Activated CD8-positive, alpha-beta memory T cell treated with anti-CD3 and anti-CD28 coated beads, Interleukin-2, amount 50 U/mL, for 4 hours (primary cell): Measurements from ENCODE around the gene SIK2.
"Not testable (repeated sequence)": the region's sequence is repeated elsewhere in the genome, so short reads cannot be mapped to it uniquely, and the experiment has no call there.

Experiments used
- DNase-seq: peaks from one replicate; pipeline ENCODE4 v3.0.0-alpha.2; 2020

The SIK2 gene

DNA sequence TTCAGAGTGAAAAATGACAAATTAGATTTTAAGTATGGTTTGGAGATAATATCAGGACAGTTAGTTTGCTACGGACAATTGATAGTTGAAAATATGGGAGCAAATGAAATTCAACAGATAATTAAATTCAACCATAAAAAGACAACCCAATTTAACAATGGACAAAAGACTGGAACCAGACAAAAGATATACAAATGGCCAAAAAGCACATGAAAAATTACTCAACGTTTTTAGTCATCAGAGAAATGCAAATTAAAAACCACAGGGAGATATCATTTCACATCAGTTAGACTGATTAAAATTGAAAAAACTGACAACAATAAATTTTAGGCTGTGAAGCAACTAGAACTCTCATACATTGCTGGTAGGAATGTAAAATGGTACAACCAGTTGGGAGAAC is 27.2 kb downstream of the SIK2 start:
- DNase-seq, result no peak

DNA sequence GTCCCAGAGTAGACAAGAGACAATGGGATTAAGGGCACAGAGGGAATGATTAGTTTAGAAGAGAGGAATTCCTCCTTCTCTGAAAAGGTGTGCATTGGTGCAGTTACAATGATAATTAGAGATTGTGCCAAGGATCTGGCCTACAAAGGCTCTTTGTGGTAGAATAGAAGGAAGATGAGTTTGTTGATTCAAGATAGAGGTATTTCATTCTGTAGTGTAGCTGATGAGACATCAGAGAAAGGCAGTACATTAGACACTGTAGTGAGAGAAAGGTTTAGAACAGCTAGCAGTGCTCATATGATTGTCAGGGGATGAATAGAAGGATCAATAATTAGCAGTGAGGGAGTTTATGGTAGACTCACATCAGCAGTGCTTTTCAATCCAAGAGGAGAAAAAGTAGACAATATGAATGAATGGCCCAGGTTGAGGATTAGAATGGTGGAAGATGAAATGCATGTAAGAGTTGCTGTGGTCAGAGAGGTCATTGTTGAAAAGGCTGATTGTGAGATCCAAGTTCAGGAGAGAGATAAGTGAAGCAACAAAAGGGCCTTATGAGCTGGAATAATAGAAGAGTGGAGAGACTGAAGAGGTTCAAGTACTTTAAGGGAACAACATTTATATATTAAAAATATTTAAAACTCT is 28.9 kb downstream of the SIK2 start:
- no peak for DNase-seq

- DNase-seq, result no peak
Observed at GRCh38 chr11:111631666-111632039, 29.4 kb downstream of the SIK2 start.

- no peak for DNase-seq
Observed at GRCh38 chr11:111632516-111633220, 30.4 kb downstream of the SIK2 start.

DNA sequence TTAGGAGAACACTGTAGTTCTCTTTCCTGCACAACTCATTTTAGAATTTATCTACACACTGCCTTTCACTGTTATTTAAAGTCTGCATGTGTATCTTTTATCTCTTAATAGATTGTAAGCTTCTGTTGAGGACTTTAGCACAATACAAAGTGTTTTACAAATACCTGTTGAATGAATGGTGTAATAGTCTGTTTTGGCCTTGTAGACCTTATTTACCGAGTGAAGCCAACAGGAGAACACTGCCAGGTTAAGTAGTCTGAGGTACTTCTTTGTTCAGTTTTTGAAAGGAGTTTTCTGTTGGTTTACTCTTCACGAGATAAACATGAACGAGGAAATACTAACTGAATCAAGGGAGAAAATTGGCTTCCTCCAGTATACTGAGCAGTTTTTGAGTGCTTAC is 31.0 kb downstream of the SIK2 start:
- no peak for DNase-seq

- no peak for DNase-seq
Observed at GRCh38 chr11:111633756-111634362, 31.6 kb downstream of the SIK2 start.

GRCh38 chr11:111634981-111635705 is 32.9 kb downstream of the SIK2 start:
- no peak for DNase-seq

- no peak for DNase-seq
Observed at GRCh38 chr11:111635706-111636045, 33.4 kb downstream of the SIK2 start.

DNA sequence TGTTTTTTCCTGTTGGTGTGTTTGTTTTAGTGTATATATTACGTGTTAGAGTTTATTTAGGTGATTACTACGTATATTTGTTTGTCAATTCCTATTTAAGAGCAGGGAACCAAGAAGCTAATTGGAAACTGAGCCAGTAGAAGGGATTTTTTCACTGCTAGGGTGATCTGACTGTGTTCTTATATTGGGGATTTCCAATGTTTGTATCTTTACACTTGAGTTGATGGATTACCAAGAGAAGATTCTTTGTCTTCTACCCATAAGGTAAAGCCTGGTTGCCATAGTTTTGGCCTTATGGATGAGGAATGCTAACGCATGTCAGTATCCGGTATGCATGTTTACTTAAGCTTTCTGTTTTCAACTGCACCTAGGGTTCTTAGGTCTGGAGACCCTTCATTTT is 35.6 kb downstream of the SIK2 start:
- no peak for DNase-seq

- no peak for DNase-seq
Observed at GRCh38 chr11:111639226-111639925, 37.1 kb downstream of the SIK2 start.

- DNase-seq, result no peak
Observed at GRCh38 chr11:111641339-111642015, 39.2 kb downstream of the SIK2 start.

GRCh38 chr11:111642542-111642941 is 40.3 kb downstream of the SIK2 start:
- no peak for DNase-seq

GRCh38 chr11:111644922-111645321 is 42.7 kb downstream of the SIK2 start:
- DNase-seq, result no peak

DNA sequence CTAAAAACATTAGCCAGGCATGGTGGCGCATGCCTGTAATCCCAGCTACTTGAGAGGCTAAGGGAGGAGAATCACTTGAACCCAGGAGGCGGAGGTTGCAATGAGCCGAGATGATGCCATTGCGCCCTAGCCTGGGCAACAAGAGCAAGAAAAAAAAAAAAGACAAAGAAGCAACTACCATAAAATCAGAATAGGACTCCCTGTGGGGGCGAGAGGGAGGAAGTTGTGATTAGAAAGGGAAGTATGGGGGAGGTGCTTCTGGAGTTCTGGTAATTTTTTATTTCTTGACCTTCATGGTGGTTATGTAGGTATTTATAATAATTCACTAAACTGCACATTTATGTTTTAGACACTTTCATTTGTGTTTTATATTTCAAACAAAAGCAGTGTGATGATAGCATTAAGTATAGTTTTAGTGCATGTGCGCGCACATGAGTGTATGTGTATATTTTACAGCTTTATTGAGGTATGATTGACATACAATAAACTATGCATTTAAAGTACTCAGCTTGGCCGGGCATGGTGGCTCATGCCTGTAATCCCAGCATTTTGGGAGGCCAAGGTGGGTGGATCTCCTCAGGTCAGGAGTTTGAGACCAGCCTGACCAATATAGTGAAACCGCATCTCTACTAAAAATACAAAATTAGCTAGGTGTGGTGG is 43.5 kb downstream of the SIK2 start:
- no peak for DNase-seq

- not testable (repeated sequence) for DNase-seq
Observed at GRCh38 chr11:111651336-111651735, 49.1 kb downstream of the SIK2 start.

- no peak for DNase-seq
Observed at GRCh38 chr11:111652184-111652583, 49.9 kb downstream of the SIK2 start.

- no peak for DNase-seq
Observed at GRCh38 chr11:111654601-111655000, 52.4 kb downstream of the SIK2 start.

- no peak for DNase-seq
Observed at GRCh38 chr11:111655924-111656323, 53.7 kb downstream of the SIK2 start.

DNA sequence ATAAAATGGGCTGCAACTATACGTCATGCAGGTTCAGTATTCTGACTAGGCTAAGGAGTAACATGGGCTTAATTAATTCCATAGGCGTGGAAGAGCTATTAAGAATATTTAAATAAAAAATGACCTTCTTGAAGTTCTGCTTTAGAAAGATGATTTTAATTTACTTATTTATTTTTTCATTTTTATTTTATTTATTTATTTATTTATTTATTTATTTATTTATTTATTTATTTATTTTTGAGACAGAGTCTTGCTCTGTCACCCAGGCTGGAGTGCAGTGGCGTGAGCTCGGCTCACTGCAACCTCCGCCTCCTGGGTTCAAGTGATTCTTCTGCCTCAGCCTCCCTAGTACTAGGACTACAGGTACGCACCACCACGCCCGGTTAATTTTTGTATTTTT is 55.7 kb downstream of the SIK2 start:
- DNase-seq, result not testable (repeated sequence)

GRCh38 chr11:111658493-111658892 is 56.2 kb downstream of the SIK2 start:
- not testable (repeated sequence) for DNase-seq

DNA sequence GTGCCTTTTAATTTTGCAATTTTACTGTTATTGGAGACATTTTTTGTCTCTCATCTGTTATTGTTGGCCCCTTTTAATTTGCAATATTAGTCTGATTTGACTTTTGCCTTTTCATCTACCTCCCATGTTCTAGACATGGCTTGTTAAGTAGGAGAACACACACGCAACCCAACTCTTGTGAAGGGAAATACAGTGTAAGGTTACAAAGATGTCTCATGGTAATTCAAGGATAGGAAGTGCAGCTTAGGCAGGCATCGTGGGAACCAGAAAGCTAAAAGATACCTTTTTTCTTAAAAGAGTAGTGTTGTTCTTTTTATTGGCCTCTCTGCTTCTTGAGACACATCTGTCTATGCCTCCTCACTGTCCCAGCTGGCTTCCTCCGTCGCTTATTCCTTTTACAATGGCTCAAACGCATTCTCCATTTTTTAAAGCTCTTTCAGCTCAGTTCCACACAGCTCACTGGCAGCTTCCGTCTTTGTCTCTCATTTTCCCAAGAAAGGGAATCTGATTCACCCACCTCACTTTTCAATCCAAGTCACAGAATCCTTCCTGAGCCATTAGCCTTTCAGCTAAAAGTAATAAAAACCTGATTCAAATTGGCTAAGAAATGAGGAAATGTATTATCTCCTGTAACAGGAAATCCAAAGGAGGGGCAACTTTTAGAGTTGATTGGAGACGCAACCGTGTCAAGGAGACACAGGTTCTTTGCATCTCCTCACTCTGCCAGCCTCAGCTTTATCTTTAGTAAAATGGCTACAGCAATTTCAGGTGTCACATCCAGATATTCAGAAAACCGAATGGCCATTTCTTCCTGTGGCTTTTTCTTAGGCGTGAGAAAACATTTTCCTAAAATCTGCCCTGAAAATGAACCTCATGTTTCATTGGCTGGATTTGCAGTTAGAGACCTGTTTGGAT is 57.2 kb downstream of the SIK2 start:
- no peak for DNase-seq
